Renal pelvis (tissue), 4 donors: ENCODE data around the gene APOL3. TPM values are rescaled to one million over a fixed set of nuclear protein-coding genes. Genes with fewer than 3 reads are reported as not detected.
"Not testable (repeated sequence)": the region's sequence is repeated elsewhere in the genome, so short reads cannot be mapped to it uniquely, and the experiment has no call there.

ENCODE experiments used
- DNase-seq: peaks from one replicate; pipeline ENCODE4 v3.0.0-alpha.2; 2013
- polyA plus RNA-seq, 3 donors: library from polyadenylated mRNA; unstranded; fragments of 120-200 nt; gene quantifications; one replicate each; pipeline ENCODE4 v1.2.1, GENCODE V29; 2013; ENCODE audit not compliant: insufficient read length in 3 of 3

Gene APOL3
- polyA plus RNA-seq, 3 donors, result 13.1 to 16.7 (median 15.9) TPM

- DNase-seq, result peak; percentile 43
Observed at GRCh38 chr22:36194971-36195370, 34.4 kb upstream of the APOL3 start.

GRCh38 chr22:36194385-36194784 lies 33.8 kb upstream of the APOL3 start:
- no peak for DNase-seq

- DNase-seq, result no peak
Observed at GRCh38 chr22:36193577-36193976, 33.0 kb upstream of the APOL3 start.

- no peak for DNase-seq
Observed at GRCh38 chr22:36193171-36193570, 32.6 kb upstream of the APOL3 start.

- no peak for DNase-seq
Observed at GRCh38 chr22:36192542-36192941, 32.0 kb upstream of the APOL3 start.

GRCh38 chr22:36191106-36191836 lies 30.7 kb upstream of the APOL3 start:
- DNase-seq, result no peak

- DNase-seq, result not testable (repeated sequence)
Observed at GRCh38 chr22:36187862-36188261, 27.3 kb upstream of the APOL3 start.

- no peak for DNase-seq
Observed at GRCh38 chr22:36185828-36186624, 25.5 kb upstream of the APOL3 start.

- DNase-seq, result no peak
Observed at GRCh38 chr22:36184433-36185025, 24.0 kb upstream of the APOL3 start.

GRCh38 chr22:36183446-36183845 lies 22.9 kb upstream of the APOL3 start:
- DNase-seq, result no peak

GRCh38 chr22:36182857-36183256 lies 22.3 kb upstream of the APOL3 start:
- no peak for DNase-seq

- no peak for DNase-seq
Observed at GRCh38 chr22:36182056-36182455, 21.5 kb upstream of the APOL3 start.

GRCh38 chr22:36180928-36181327 lies 20.4 kb upstream of the APOL3 start:
- no peak for DNase-seq

- peak; percentile 48 for DNase-seq
Observed at GRCh38 chr22:36180038-36180880, 19.7 kb upstream of the APOL3 start.

GRCh38 chr22:36177160-36177559 lies 16.6 kb upstream of the APOL3 start:
- no peak for DNase-seq

GRCh38 chr22:36175892-36176291 lies 15.3 kb upstream of the APOL3 start:
- no peak for DNase-seq

- DNase-seq, result no peak
Observed at GRCh38 chr22:36171941-36172340, 11.4 kb upstream of the APOL3 start.

- DNase-seq, result no peak
Observed at GRCh38 chr22:36166518-36167220, 6.1 kb upstream of the APOL3 start.

GRCh38 chr22:36166086-36166485 lies 5.5 kb upstream of the APOL3 start:
- no peak for DNase-seq

GRCh38 chr22:36165141-36165540 lies 4.6 kb upstream of the APOL3 start:
- DNase-seq, result no peak

GRCh38 chr22:36164621-36165020 lies 4.1 kb upstream of the APOL3 start:
- DNase-seq, result no peak
